ENCODE data around the gene LIPC. TPM values are rescaled to one million over a fixed set of nuclear protein-coding genes. Genes with fewer than 3 reads are reported as not detected.

LIPC gene
- polyA plus RNA-seq, 1 of the 3 experiments (the other 2 are of a cell fraction): not detected

DNA sequence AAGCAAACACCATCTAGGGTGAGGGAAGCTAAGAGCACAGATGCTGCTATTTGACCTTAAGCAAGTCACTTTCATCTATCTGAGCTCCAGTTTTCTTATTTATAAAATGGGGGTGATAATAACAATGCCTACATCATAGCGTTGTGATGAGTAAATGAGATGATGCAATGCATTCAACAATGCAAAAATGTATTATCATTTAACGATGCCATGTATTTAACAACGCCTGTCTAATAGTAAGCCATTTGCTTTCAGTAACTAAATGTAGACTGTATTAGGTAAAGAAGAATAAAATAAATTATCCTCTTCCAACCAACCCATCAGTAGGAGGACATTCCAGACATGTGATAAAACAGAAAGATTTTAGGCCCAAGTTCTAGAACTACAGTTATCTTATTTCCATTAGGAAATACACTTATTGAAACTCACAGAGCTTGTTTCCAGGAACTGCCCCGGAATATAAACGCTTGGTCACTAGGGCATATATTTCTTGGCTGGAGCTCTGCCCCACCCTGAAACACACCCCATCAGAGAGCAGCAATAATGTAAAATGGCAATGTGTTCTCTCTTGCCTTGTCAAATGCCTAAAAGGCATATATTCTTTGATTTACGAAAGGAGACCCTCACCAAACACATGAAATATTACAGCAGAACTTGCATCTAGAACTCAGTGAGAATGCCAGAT is 128.3 kb downstream of the LIPC start:
- ChIA-PET POLR2A (no interaction called here), CTCF (interaction anchor here (1.5 kb wide), 1 partner anchor 205 kb away, joined by 4 read pairs; no protein-coding TSS in a partner anchor)
- H3K9me2 ChIP-seq: no peaks in the 10 kb centered on the region
- no peaks in the 10 kb centered on the region; the same call in 1 of the 2 replicates for H3K27me3 ChIP-seq (ENCODE audit: insufficient read depth)
- H2AFZ ChIP-seq (ENCODE audit: low read depth): no peak overlapping the region
- no peak overlapping the region for H3K27ac ChIP-seq (ENCODE audit: low read depth in 2 of 2, low read length in 1 of 2)
- H3K36me3 ChIP-seq (replicated peaks in 1 of 2; ENCODE audit: control insufficient read depth in 1 of 2, insufficient read depth in 2 of 2, low read length in 1 of 2): no peaks in the 10 kb centered on the region
- H3K4me3 ChIP-seq (ENCODE audit: low read depth in 2 of 2, low read length in 1 of 2): no peak overlapping the region
- H3K9ac ChIP-seq: no peak overlapping the region
- H3K4me2 ChIP-seq: no peak overlapping the region
- peaks cover 0 to 8% of the 10 kb centered on the region in 2 experiments; a peak in 1 of 4 replicates for H3K4me1 ChIP-seq (ENCODE audit: control insufficient read depth in 1 of 2, insufficient read depth in 2 of 2, low read depth in 1 of 2, low read length in 1 of 2)
- H4K20me1 ChIP-seq (ENCODE audit: insufficient read depth): no peaks in the 10 kb centered on the region
- TF ChIP-seq TCF12 (IDR thresholded peaks at IDR 0.05): no peak
- TF ChIP-seq TAF1 (IDR thresholded peaks at IDR 0.05; ENCODE audit: borderline replicate concordance, low read depth, low read length): no peak
- no peak for TF ChIP-seq GATA2 (CRISPR knock-in tag; IDR thresholded peaks at IDR 0.05)
- TF ChIP-seq, protein P1, sequence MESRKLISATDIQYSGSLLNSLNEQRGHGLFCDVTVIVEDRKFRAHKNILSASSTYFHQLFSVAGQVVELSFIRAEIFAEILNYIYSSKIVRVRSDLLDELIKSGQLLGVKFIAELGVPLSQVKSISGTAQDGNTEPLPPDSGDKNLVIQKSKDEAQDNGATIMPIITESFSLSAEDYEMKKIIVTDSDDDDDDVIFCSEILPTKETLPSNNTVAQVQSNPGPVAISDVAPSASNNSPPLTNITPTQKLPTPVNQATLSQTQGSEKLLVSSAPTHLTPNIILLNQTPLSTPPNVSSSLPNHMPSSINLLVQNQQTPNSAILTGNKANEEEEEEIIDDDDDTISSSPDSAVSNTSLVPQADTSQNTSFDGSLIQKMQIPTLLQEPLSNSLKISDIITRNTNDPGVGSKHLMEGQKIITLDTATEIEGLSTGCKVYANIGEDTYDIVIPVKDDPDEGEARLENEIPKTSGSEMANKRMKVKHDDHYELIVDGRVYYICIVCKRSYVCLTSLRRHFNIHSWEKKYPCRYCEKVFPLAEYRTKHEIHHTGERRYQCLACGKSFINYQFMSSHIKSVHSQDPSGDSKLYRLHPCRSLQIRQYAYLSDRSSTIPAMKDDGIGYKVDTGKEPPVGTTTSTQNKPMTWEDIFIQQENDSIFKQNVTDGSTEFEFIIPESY (IDR thresholded peaks at IDR 0.05; ENCODE audit: borderline replicate concordance, low read depth): no peak
- no peaks in the 10 kb centered on the region for H3K79me2 ChIP-seq (ENCODE audit: insufficient read depth)
- H3F3A ChIP-seq (replicated peaks; ENCODE audit: insufficient read depth): no peaks in the 10 kb centered on the region
- no peak for DNase-seq
- no peaks in the 10 kb centered on the region for H3K9me3 ChIP-seq
- 71% methylated on average over 6 of the region's 6 CpGs for WGBS (ENCODE audit: low lambda C conversion rate)

DNA sequence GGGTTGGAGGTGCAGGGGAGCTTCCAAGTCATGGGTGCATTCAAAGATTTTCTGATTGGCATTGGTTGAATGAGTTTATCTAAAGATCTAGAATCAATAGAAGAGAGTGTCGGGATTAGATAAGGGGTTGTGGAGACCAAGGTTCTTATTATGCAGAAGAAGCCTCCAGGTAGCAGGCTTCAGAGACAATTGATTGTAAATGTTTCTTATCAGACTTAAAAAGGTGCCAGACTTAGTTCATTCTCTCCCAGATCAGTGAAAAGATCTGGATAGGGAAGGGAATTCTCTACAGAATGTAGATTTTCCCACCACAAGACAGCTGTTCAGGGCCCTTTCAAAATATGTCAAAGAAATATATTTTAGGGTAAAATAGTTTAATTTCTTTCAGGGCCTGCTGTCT is 129.5 kb downstream of the LIPC start:
- 0% methylated on average over 1 of the region's 1 CpG for WGBS (ENCODE audit: low lambda C conversion rate)
- Histone ChIP-seq H3K4me2 (no peak overlapping the region), H2AFZ (ENCODE audit: low read depth) (no peak overlapping the region), H3K9me3 (no peaks in the 10 kb centered on the region), H3K9ac (no peak overlapping the region), H3K27ac (ENCODE audit: low read depth in 2 of 2, low read length in 1 of 2) (no peak overlapping the region), H3K79me2 (ENCODE audit: insufficient read depth) (no peaks in the 10 kb centered on the region), H3K9me2 (no peaks in the 10 kb centered on the region), H4K20me1 (ENCODE audit: insufficient read depth) (no peaks in the 10 kb centered on the region), H3K36me3 (replicated peaks in 1 of 2; ENCODE audit: control insufficient read depth in 1 of 2, insufficient read depth in 2 of 2, low read length in 1 of 2) (no peaks in the 10 kb centered on the region), H3K27me3 (ENCODE audit: insufficient read depth) (no peaks in the 10 kb centered on the region; the same call in 1 of the 2 replicates), H3F3A (replicated peaks; ENCODE audit: insufficient read depth) (no peaks in the 10 kb centered on the region), H3K4me3 (ENCODE audit: low read depth in 2 of 2, low read length in 1 of 2) (no peak overlapping the region), H3K4me1 (ENCODE audit: control insufficient read depth in 1 of 2, insufficient read depth in 2 of 2, low read depth in 1 of 2, low read length in 1 of 2) (peaks cover 0 to 8% of the 10 kb centered on the region in 2 experiments; a peak in 1 of 4 replicates)
- TF ChIP-seq CHD2 (IDR thresholded peaks at IDR 0.05; ENCODE audit: low read length, partially characterized antibody) (no peak), TCF12 (IDR thresholded peaks at IDR 0.05) (no peak), FOSL2 (IDR thresholded peaks at IDR 0.05; ENCODE audit: borderline replicate concordance, low read depth) (no peak), GABPA (IDR thresholded peaks at IDR 0.05; ENCODE audit: low read depth) (no peak), JUND (IDR thresholded peaks at IDR 0.05) (no peak), TEAD4 (IDR thresholded peaks at IDR 0.05; ENCODE audit: borderline replicate concordance, insufficient read depth) (no peak), SIN3A (IDR thresholded peaks at IDR 0.05; ENCODE audit: borderline replicate concordance, low read depth, low read length) (no peak), RCOR1 (IDR thresholded peaks at IDR 0.05; ENCODE audit: low read length) (no peak), RAD21 (IDR thresholded peaks at IDR 0.05; ENCODE audit: low read length) (no peak), SMC3 (IDR thresholded peaks at IDR 0.05; ENCODE audit: low read depth, low read length) (no peak), GATA2 (CRISPR knock-in tag; IDR thresholded peaks at IDR 0.05) (no peak), MXI1 (IDR thresholded peaks at IDR 0.05; ENCODE audit: low read depth, low read length) (no peak), TAF1 (IDR thresholded peaks at IDR 0.05; ENCODE audit: borderline replicate concordance, low read depth, low read length) (no peak)
- TF ChIP-seq, protein P2, sequence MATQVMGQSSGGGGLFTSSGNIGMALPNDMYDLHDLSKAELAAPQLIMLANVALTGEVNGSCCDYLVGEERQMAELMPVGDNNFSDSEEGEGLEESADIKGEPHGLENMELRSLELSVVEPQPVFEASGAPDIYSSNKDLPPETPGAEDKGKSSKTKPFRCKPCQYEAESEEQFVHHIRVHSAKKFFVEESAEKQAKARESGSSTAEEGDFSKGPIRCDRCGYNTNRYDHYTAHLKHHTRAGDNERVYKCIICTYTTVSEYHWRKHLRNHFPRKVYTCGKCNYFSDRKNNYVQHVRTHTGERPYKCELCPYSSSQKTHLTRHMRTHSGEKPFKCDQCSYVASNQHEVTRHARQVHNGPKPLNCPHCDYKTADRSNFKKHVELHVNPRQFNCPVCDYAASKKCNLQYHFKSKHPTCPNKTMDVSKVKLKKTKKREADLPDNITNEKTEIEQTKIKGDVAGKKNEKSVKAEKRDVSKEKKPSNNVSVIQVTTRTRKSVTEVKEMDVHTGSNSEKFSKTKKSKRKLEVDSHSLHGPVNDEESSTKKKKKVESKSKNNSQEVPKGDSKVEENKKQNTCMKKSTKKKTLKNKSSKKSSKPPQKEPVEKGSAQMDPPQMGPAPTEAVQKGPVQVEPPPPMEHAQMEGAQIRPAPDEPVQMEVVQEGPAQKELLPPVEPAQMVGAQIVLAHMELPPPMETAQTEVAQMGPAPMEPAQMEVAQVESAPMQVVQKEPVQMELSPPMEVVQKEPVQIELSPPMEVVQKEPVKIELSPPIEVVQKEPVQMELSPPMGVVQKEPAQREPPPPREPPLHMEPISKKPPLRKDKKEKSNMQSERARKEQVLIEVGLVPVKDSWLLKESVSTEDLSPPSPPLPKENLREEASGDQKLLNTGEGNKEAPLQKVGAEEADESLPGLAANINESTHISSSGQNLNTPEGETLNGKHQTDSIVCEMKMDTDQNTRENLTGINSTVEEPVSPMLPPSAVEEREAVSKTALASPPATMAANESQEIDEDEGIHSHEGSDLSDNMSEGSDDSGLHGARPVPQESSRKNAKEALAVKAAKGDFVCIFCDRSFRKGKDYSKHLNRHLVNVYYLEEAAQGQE (IDR thresholded peaks at IDR 0.05; ENCODE audit: low read depth, low read length): no peak
- TF ChIP-seq, protein P3, sequence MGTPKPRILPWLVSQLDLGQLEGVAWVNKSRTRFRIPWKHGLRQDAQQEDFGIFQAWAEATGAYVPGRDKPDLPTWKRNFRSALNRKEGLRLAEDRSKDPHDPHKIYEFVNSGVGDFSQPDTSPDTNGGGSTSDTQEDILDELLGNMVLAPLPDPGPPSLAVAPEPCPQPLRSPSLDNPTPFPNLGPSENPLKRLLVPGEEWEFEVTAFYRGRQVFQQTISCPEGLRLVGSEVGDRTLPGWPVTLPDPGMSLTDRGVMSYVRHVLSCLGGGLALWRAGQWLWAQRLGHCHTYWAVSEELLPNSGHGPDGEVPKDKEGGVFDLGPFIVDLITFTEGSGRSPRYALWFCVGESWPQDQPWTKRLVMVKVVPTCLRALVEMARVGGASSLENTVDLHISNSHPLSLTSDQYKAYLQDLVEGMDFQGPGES (IDR thresholded peaks at IDR 0.05; ENCODE audit: low read depth, low read length): no peak
- TF ChIP-seq, protein P4, sequence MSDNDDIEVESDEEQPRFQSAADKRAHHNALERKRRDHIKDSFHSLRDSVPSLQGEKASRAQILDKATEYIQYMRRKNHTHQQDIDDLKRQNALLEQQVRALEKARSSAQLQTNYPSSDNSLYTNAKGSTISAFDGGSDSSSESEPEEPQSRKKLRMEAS (IDR thresholded peaks at IDR 0.05; ENCODE audit: low read depth): no peak
- ChIA-PET CTCF (no interaction called here), POLR2A (no interaction called here)
- DNase-seq: no peak
